ENCODE measurements around the gene CSTPP1. TPM values are rescaled to one million over a fixed set of nuclear protein-coding genes. Genes with fewer than 3 reads are reported as not detected.
"Not testable (repeated sequence)": the region's sequence is repeated elsewhere in the genome, so short reads cannot be mapped to it uniquely, and the experiment has no call there.

CSTPP1 gene
- total RNA-seq, 1 donor from 2014 or later: 36.9 TPM

- Mint-ChIP-seq H3K27ac (ENCODE audit: unreplicated experiment) (no peak overlapping the region), H3K36me3 (ENCODE audit: unreplicated experiment) (peaks cover 20% of the 10 kb centered on the region), H3K27me3 (ENCODE audit: unreplicated experiment) (no peaks in the 10 kb centered on the region)
These were observed 50.6 kb downstream of the CSTPP1 start for GRCh38 chr11:46987183-46987582.

DNA sequence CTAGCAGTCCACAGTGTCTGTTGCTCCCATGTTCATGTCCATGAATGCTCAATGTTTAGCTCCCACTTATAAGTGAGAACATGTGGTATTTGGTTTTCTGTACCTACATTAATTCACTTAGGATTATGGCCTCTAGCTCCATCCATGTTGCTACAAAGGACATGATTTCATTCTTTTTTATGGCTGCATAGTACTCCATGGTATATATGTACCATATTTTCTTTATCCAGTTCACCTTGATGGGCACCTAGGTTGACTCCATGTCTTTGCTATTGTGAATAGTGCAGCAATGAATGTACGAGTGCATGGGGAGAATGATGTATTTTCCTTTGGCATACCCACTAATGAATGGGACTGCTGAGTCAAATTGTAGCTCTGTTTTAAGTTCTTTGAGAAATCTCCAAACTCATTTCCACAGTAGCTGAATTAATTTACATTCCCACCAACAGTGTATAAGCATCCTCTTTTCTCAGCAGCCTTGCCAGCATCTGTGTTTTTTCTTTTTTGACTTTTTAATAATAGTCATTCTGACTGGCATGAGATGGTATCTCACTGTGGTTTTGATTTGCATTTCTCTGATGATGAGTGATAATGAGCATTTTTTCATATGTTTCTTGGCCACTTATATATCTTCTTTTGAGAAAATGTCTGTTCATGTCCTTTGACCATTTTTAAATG lies 53.4 kb downstream of the CSTPP1 start:
- DNase-seq (ENCODE audit: extremely low spot score, unreplicated experiment); H3K27me3 Mint-ChIP-seq (ENCODE audit: unreplicated experiment); H3K27ac Mint-ChIP-seq (ENCODE audit: unreplicated experiment); H3K9me3 Mint-ChIP-seq (ENCODE audit: unreplicated experiment); H3K4me1 Mint-ChIP-seq (ENCODE audit: unreplicated experiment); H3K4me3 Mint-ChIP-seq (ENCODE audit: unreplicated experiment): not testable (repeated sequence)
- H3K36me3 Mint-ChIP-seq (ENCODE audit: unreplicated experiment): peaks cover 30% of the 10 kb centered on the region

More at GRCh38 chr11:46987183-46987582, 50.6 kb downstream of the CSTPP1 start:
- no peak for DNase-seq (ENCODE audit: extremely low spot score, unreplicated experiment)
- H3K4me1 Mint-ChIP-seq (ENCODE audit: unreplicated experiment): peaks cover 8% of the 10 kb centered on the region
- no peak overlapping the region for H3K4me3 Mint-ChIP-seq (ENCODE audit: unreplicated experiment)
- TF ChIP-seq, protein P1, sequence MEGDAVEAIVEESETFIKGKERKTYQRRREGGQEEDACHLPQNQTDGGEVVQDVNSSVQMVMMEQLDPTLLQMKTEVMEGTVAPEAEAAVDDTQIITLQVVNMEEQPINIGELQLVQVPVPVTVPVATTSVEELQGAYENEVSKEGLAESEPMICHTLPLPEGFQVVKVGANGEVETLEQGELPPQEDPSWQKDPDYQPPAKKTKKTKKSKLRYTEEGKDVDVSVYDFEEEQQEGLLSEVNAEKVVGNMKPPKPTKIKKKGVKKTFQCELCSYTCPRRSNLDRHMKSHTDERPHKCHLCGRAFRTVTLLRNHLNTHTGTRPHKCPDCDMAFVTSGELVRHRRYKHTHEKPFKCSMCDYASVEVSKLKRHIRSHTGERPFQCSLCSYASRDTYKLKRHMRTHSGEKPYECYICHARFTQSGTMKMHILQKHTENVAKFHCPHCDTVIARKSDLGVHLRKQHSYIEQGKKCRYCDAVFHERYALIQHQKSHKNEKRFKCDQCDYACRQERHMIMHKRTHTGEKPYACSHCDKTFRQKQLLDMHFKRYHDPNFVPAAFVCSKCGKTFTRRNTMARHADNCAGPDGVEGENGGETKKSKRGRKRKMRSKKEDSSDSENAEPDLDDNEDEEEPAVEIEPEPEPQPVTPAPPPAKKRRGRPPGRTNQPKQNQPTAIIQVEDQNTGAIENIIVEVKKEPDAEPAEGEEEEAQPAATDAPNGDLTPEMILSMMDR (IDR thresholded peaks at IDR 0.05): no peak
- H3K9me3 Mint-ChIP-seq (ENCODE audit: unreplicated experiment): peaks cover 4% of the 10 kb centered on the region

- Mint-ChIP-seq H3K9me3 (ENCODE audit: unreplicated experiment) (peaks cover 4% of the 10 kb centered on the region), H3K4me3 (ENCODE audit: unreplicated experiment) (no peak overlapping the region), H3K27ac (ENCODE audit: unreplicated experiment) (no peak overlapping the region), H3K27me3 (ENCODE audit: unreplicated experiment) (no peaks in the 10 kb centered on the region), H3K36me3 (ENCODE audit: unreplicated experiment) (peaks cover 37% of the 10 kb centered on the region), H3K4me1 (ENCODE audit: unreplicated experiment) (peaks cover 5% of the 10 kb centered on the region)
- TF ChIP-seq, protein P1 (IDR thresholded peaks at IDR 0.05): no peak
- no peak for DNase-seq (ENCODE audit: extremely low spot score, unreplicated experiment)
These were observed 54.8 kb downstream of the CSTPP1 start for GRCh38 chr11:46991391-46991790.

DNA sequence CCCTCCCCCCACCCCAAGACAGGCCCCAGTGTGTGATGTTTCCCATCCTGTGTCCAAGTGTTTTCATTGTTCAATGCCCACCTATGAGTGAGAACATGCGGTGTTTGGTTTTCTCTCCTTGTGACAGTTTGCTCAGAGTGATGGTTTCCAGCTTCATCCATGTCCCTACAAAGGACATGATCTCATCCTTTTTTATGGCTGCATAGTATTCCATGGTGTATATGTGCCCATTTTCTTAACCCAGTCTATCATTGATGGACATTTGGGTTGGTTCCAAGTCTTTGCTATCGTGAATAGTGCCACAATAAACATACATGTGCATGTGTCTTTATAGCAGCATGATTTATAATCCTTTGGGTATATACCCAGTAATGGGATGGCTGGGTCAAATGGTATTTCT lies 55.8 kb downstream of the CSTPP1 start:
- not testable (repeated sequence) for DNase-seq (ENCODE audit: extremely low spot score, unreplicated experiment); H3K4me1 Mint-ChIP-seq (ENCODE audit: unreplicated experiment); H3K27me3 Mint-ChIP-seq (ENCODE audit: unreplicated experiment); H3K27ac Mint-ChIP-seq (ENCODE audit: unreplicated experiment); H3K4me3 Mint-ChIP-seq (ENCODE audit: unreplicated experiment); H3K9me3 Mint-ChIP-seq (ENCODE audit: unreplicated experiment)
- H3K36me3 Mint-ChIP-seq (ENCODE audit: unreplicated experiment): peaks cover 42% of the 10 kb centered on the region

GRCh38 chr11:46997796-46998195 lies 61.2 kb downstream of the CSTPP1 start:
- not testable (repeated sequence) for H3K27me3 Mint-ChIP-seq (ENCODE audit: unreplicated experiment); DNase-seq (ENCODE audit: extremely low spot score, unreplicated experiment); H3K27ac Mint-ChIP-seq (ENCODE audit: unreplicated experiment); H3K4me3 Mint-ChIP-seq (ENCODE audit: unreplicated experiment); H3K9me3 Mint-ChIP-seq (ENCODE audit: unreplicated experiment)
- Mint-ChIP-seq H3K4me1 (ENCODE audit: unreplicated experiment) (peaks cover 10% of the 10 kb centered on the region), H3K36me3 (ENCODE audit: unreplicated experiment) (peaks cover 35% of the 10 kb centered on the region)

DNA sequence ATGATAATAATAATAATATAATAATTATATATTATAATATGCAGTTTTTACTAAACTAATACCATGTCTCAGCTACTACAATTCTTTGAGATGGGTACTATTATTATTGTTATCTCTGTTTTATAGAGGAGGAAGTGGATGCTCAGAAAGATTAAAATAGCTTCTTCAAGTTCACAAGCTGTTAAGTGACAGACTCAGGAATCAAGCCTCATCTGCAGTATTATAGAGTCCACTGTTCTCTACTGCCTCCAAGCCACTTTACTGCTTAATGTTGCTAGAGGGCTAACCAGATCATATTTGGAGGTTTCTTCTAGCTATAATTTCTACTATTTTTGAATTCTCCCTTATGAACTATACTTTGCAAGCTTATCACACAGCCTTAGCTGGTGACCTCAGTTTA lies 62.7 kb downstream of the CSTPP1 start:
- Mint-ChIP-seq H3K36me3 (ENCODE audit: unreplicated experiment) (peaks cover 26% of the 10 kb centered on the region), H3K4me3 (ENCODE audit: unreplicated experiment) (no peak overlapping the region), H3K27ac (ENCODE audit: unreplicated experiment) (no peak overlapping the region), H3K9me3 (ENCODE audit: unreplicated experiment) (no peaks in the 10 kb centered on the region), H3K4me1 (ENCODE audit: unreplicated experiment) (peaks cover 20% of the 10 kb centered on the region), H3K27me3 (ENCODE audit: unreplicated experiment) (no peaks in the 10 kb centered on the region)
- TF ChIP-seq, protein P1 (IDR thresholded peaks at IDR 0.05): no peak
- DNase-seq (ENCODE audit: extremely low spot score, unreplicated experiment): no peak
